HepG2 (cell line): ENCODE results near the gene PDXDC1. TPM values are rescaled to one million over a fixed set of nuclear protein-coding genes. Genes with fewer than 3 reads are reported as not detected.
A peak's percentile ranks its signal among the peaks of the same experiment; 100 is the strongest.

Experiments
- MXI1 ChIP-seq: IDR thresholded peaks from 3 replicates; pipeline ENCODE4 v1.6.1; 2012; ENCODE audit warnings: low read depth, low read length, inconsistent platforms, borderline replicate concordance
- NFKBIZ ChIP-seq: IDR thresholded peaks from 2 replicates; pipeline ENCODE4 v1.6.1; 2018; ENCODE audit warnings: missing genetic modification reagents, missing compliant biosample characterization
- NR2F1 ChIP-seq, 2 experiments: fragments of 450-650 bp in 1 of 2; formaldehyde crosslinking in 1 of 2; IDR thresholded peaks; 2 replicates each; pipeline versions ENCODE4 v1.5.0 to v1.6.1; 2016 to 2020; ENCODE audit warnings: mild to moderate bottlenecking in 1 of 2, missing compliant biosample characterization in 1 of 2, missing genetic modification reagents in 1 of 2, moderate library complexity in 1 of 2
- PITX1 ChIP-seq: sonication (generic); formaldehyde crosslinking; IDR thresholded peaks from 2 replicates; pipeline ENCODE4 v1.5.1; 2020; ENCODE audit warnings: mild to moderate bottlenecking, missing genetic modification reagents
- RARA ChIP-seq: IDR thresholded peaks from 2 replicates; pipeline ENCODE4 v1.6.1; 2016; ENCODE audit warnings: missing genetic modification reagents, missing compliant biosample characterization
- RNF2 ChIP-seq: fragments of 450-650 bp; conservative IDR thresholded peaks from 2 replicates; pipeline ENCODE4 v1.6.1; 2016; ENCODE audit warnings: low read depth
- SNRNP70 ChIP-seq: fragments of 200-400 bp; formaldehyde crosslinking; IDR thresholded peaks from 2 replicates; pipeline ENCODE4 v1.6.1; 2017; ENCODE audit warnings: mild to moderate bottlenecking, low read depth, low read length, moderate library complexity
- SRSF1 ChIP-seq: fragments of 200-400 bp; formaldehyde crosslinking; optimal IDR thresholded peaks from 2 replicates; pipeline ENCODE3; 2017; ENCODE audit warnings: mild to moderate bottlenecking, low read depth, low read length, moderate library complexity
- TCF7L2 ChIP-seq: IDR thresholded peaks from 2 replicates; pipeline ENCODE4 v1.6.1; 2011; ENCODE audit warnings: mild to moderate bottlenecking, low read depth, low read length, moderate library complexity
- ZNF121 ChIP-seq: sonication (generic); formaldehyde crosslinking; IDR thresholded peaks from 2 replicates; pipeline ENCODE4 v1.5.0; 2020; ENCODE audit warnings: mild to moderate bottlenecking, missing genetic modification reagents
- ZNF160 ChIP-seq: sonication (generic); formaldehyde crosslinking; IDR thresholded peaks from 2 replicates; pipeline ENCODE4 v1.8.0; 2022; ENCODE audit warnings: mild to moderate bottlenecking, inconsistent platforms, missing genetic modification reagents
- ZNF225 ChIP-seq: sonication (generic); formaldehyde crosslinking; IDR thresholded peaks from 2 replicates; pipeline ENCODE4 v1.4.0; 2020; ENCODE audit warnings: mild to moderate bottlenecking, missing genetic modification reagents
- ZNF484 ChIP-seq: sonication (generic); formaldehyde crosslinking; IDR thresholded peaks from 2 replicates; pipeline ENCODE4 v1.5.1; 2020; ENCODE audit warnings: mild to moderate bottlenecking, low read depth, missing genetic modification reagents, borderline replicate concordance
- ZNF562 ChIP-seq: sonication (generic); formaldehyde crosslinking; IDR thresholded peaks from 2 replicates; pipeline ENCODE4 v1.8.0; 2022; ENCODE audit warnings: missing genetic modification reagents, borderline replicate concordance
- ZNF572 ChIP-seq: sonication (generic); formaldehyde crosslinking; IDR thresholded peaks from 2 replicates; pipeline ENCODE4 v1.5.1; 2020; ENCODE audit warnings: mild to moderate bottlenecking, missing genetic modification reagents
- ZNF891 ChIP-seq: sonication (generic); formaldehyde crosslinking; IDR thresholded peaks from 2 replicates; pipeline ENCODE4 v1.5.0; 2020; ENCODE audit warnings: mild to moderate bottlenecking, missing genetic modification reagents
- polyA plus RNA-seq, 8 experiments: library from polyadenylated mRNA; depleted of rRNA in 3 of 8; stranded (reverse) in 7 of 8; unstranded in 1 of 8; fragments of >200 nt; fragmentation: Illumina TruSeq in 4 of 8; extraction: Trizol in 4 of 8; gene quantifications; 2 replicates each; pipeline versions ENCODE4 v1.2.1 to v1.2.3, GENCODE V29; 2011 to 2016; ENCODE audit warnings: low read depth in 4 of 8, missing spikeins in 1 of 8, mixed read lengths in 1 of 8; ENCODE audit not compliant: insufficient read depth in 1 of 8
- total RNA-seq, 5 experiments: library from RNA; depleted of rRNA; stranded (reverse); fragments of >200 nt; fragmentation: Illumina TruSeq; extraction: Trizol; gene quantifications; 2 replicates each; pipeline ENCODE4 v1.2.3, GENCODE V29; 2016; ENCODE audit warnings: low read depth in 1 of 5
- TF ChIP-seq, protein P1 (sequence below): sonication (generic); formaldehyde crosslinking; IDR thresholded peaks from 2 replicates; pipeline ENCODE4 v1.8.0; 2022; ENCODE audit warnings: mild to moderate bottlenecking, missing genetic modification reagents, moderate library complexity
- TF ChIP-seq, protein P2 (sequence below): sonication (generic); formaldehyde crosslinking; IDR thresholded peaks from 2 replicates; pipeline ENCODE4 v1.5.0; 2020; ENCODE audit warnings: mild to moderate bottlenecking, missing genetic modification reagents, borderline replicate concordance
- TF ChIP-seq, protein P3 (sequence below): IDR thresholded peaks from 2 replicates; pipeline ENCODE4 v1.6.1; 2016
- TF ChIP-seq, protein P4 (sequence below): sonication (generic); formaldehyde crosslinking; IDR thresholded peaks from 2 replicates; pipeline ENCODE4 v1.5.0; 2020; ENCODE audit warnings: mild to moderate bottlenecking, missing genetic modification reagents

The PDXDC1 gene
- total and polyA plus RNA-seq, 2 of the 13 experiments (the other 11 are each of a cell fraction or from before 2014, with no cell fraction given) = 133 to 169 TPM

DNA sequence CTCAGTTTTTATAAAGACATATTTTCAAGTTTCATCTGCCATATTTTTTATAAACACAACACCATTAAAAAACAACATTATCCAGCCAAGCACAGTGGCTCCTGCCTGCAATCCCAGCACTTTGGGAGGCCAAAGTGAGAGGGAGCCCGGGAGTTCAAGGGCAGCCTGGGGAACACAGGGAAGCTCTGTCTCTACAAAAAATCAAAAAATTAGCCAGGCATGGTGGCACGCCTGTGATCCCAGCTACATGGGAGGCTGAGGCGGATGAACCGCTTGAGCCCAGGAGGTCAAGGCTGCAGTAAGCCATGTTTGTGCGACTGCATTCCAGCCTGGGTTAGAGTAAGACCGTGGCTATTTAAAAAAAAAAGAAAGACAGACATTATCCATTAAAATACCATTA, 98.3 kb downstream of the PDXDC1 start (continued):
- TF ChIP-seq PITX1 (CRISPR knock-in tag) (no peak; the same call in 1 of the 2 replicates), ZNF225 (CRISPR knock-in tag) (no peak), SRSF1 (no peak), TCF7L2 (no peak), ZNF562 (CRISPR knock-in tag) (no peak), MXI1 (no peak), ZNF572 (CRISPR knock-in tag) (no peak), NR2F1 (CRISPR knock-in tag; IDR thresholded peaks at IDR 0.05) (peak in 1 of 2 experiments; percentile 38; a peak in 2 of 4 replicates), ZNF891 (CRISPR knock-in tag) (no peak), SNRNP70 (no peak), NFKBIZ (CRISPR knock-in tag) (no peak), RARA (CRISPR knock-in tag) (0 out of 2 replicates have a peak, but pooled peaks have one; percentile 24), ZNF484 (CRISPR knock-in tag) (no peak), ZNF121 (CRISPR knock-in tag) (no peak), RNF2 (no peak), ZNF160 (no peak)
- TF ChIP-seq, protein P1, sequence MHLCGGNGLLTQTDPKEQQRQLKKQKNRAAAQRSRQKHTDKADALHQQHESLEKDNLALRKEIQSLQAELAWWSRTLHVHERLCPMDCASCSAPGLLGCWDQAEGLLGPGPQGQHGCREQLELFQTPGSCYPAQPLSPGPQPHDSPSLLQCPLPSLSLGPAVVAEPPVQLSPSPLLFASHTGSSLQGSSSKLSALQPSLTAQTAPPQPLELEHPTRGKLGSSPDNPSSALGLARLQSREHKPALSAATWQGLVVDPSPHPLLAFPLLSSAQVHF (CRISPR knock-in tag) = no peak
- TF ChIP-seq, protein P2, sequence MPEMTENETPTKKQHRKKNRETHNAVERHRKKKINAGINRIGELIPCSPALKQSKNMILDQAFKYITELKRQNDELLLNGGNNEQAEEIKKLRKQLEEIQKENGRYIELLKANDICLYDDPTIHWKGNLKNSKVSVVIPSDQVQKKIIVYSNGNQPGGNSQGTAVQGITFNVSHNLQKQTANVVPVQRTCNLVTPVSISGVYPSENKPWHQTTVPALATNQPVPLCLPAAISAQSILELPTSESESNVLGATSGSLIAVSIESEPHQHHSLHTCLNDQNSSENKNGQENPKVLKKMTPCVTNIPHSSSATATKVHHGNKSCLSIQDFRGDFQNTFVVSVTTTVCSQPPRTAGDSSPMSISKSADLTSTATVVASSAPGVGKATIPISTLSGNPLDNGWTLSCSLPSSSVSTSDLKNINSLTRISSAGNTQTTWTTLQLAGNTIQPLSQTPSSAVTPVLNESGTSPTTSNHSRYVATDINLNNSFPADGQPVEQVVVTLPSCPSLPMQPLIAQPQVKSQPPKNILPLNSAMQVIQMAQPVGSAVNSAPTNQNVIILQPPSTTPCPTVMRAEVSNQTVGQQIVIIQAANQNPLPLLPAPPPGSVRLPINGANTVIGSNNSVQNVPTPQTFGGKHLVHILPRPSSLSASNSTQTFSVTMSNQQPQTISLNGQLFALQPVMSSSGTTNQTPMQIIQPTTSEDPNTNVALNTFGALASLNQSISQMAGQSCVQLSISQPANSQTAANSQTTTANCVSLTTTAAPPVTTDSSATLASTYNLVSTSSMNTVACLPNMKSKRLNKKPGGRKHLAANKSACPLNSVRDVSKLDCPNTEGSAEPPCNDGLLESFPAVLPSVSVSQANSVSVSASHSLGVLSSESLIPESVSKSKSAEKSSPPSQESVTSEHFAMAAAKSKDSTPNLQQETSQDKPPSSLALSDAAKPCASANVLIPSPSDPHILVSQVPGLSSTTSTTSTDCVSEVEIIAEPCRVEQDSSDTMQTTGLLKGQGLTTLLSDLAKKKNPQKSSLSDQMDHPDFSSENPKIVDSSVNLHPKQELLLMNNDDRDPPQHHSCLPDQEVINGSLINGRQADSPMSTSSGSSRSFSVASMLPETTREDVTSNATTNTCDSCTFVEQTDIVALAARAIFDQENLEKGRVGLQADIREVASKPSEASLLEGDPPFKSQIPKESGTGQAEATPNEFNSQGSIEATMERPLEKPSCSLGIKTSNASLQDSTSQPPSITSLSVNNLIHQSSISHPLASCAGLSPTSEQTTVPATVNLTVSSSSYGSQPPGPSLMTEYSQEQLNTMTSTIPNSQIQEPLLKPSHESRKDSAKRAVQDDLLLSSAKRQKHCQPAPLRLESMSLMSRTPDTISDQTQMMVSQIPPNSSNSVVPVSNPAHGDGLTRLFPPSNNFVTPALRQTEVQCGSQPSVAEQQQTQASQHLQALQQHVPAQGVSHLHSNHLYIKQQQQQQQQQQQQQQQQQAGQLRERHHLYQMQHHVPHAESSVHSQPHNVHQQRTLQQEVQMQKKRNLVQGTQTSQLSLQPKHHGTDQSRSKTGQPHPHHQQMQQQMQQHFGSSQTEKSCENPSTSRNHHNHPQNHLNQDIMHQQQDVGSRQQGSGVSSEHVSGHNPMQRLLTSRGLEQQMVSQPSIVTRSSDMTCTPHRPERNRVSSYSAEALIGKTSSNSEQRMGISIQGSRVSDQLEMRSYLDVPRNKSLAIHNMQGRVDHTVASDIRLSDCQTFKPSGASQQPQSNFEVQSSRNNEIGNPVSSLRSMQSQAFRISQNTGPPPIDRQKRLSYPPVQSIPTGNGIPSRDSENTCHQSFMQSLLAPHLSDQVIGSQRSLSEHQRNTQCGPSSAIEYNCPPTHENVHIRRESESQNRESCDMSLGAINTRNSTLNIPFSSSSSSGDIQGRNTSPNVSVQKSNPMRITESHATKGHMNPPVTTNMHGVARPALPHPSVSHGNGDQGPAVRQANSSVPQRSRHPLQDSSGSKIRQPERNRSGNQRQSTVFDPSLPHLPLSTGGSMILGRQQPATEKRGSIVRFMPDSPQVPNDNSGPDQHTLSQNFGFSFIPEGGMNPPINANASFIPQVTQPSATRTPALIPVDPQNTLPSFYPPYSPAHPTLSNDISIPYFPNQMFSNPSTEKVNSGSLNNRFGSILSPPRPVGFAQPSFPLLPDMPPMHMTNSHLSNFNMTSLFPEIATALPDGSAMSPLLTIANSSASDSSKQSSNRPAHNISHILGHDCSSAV (CRISPR knock-in tag) = no peak
- TF ChIP-seq, protein P3, sequence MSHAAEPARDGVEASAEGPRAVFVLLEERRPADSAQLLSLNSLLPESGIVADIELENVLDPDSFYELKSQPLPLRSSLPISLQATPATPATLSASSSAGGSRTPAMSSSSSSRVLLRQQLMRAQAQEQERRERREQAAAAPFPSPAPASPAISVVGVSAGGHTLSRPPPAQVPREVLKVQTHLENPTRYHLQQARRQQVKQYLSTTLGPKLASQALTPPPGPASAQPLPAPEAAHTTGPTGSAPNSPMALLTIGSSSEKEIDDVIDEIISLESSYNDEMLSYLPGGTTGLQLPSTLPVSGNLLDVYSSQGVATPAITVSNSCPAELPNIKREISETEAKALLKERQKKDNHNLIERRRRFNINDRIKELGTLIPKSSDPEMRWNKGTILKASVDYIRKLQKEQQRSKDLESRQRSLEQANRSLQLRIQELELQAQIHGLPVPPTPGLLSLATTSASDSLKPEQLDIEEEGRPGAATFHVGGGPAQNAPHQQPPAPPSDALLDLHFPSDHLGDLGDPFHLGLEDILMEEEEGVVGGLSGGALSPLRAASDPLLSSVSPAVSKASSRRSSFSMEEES (CRISPR knock-in tag) = no peak
- TF ChIP-seq, protein P4, sequence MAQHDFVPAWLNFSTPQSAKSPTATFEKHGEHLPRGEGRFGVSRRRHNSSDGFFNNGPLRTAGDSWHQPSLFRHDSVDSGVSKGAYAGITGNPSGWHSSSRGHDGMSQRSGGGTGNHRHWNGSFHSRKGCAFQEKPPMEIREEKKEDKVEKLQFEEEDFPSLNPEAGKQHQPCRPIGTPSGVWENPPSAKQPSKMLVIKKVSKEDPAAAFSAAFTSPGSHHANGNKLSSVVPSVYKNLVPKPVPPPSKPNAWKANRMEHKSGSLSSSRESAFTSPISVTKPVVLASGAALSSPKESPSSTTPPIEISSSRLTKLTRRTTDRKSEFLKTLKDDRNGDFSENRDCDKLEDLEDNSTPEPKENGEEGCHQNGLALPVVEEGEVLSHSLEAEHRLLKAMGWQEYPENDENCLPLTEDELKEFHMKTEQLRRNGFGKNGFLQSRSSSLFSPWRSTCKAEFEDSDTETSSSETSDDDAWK (CRISPR knock-in tag) = no peak
